ENCODE results near the gene TENM4.

The TENM4 gene

GRCh38 chr11:78706551-78706950 lies 734.3 kb downstream of the TENM4 start:
- Mint-ChIP-seq H3K27ac (no peak overlapping the region), H3K4me3 (no peak overlapping the region), H3K9me3 (ENCODE audit: low read depth) (no peaks in the 10 kb centered on the region), H3K27me3 (peaks cover 5% of the 10 kb centered on the region), H3K36me3 (no peaks in the 10 kb centered on the region), H3K4me1 (ENCODE audit: low read depth) (no peaks in the 10 kb centered on the region)

- Mint-ChIP-seq H3K9me3 (ENCODE audit: low read depth) (no peaks in the 10 kb centered on the region), H3K27ac (no peak overlapping the region), H3K4me1 (ENCODE audit: low read depth) (no peaks in the 10 kb centered on the region), H3K27me3 (peaks cover 3% of the 10 kb centered on the region), H3K4me3 (no peak overlapping the region), H3K36me3 (no peaks in the 10 kb centered on the region)
These were observed 736.0 kb downstream of the TENM4 start for GRCh38 chr11:78704811-78705210.

GRCh38 chr11:78699609-78700135 lies 741.2 kb downstream of the TENM4 start:
- Mint-ChIP-seq H3K4me3 (no peak overlapping the region), H3K36me3 (no peaks in the 10 kb centered on the region), H3K27me3 (peaks cover 6% of the 10 kb centered on the region), H3K27ac (no peak overlapping the region), H3K9me3 (ENCODE audit: low read depth) (no peaks in the 10 kb centered on the region), H3K4me1 (ENCODE audit: low read depth) (no peaks in the 10 kb centered on the region)

GRCh38 chr11:78698612-78699011 lies 742.2 kb downstream of the TENM4 start:
- no peaks in the 10 kb centered on the region for H3K36me3 Mint-ChIP-seq
- no peaks in the 10 kb centered on the region for H3K9me3 Mint-ChIP-seq (ENCODE audit: low read depth)
- H3K27me3 Mint-ChIP-seq, result peaks cover 6% of the 10 kb centered on the region
- H3K4me1 Mint-ChIP-seq (ENCODE audit: low read depth), result no peaks in the 10 kb centered on the region
- H3K4me3 Mint-ChIP-seq, result no peak overlapping the region
- no peak overlapping the region for H3K27ac Mint-ChIP-seq

- no peaks in the 10 kb centered on the region for H3K36me3 Mint-ChIP-seq
- H3K9me3 Mint-ChIP-seq (ENCODE audit: low read depth), result no peaks in the 10 kb centered on the region
- no peak overlapping the region for H3K4me3 Mint-ChIP-seq
- no peaks in the 10 kb centered on the region for H3K4me1 Mint-ChIP-seq (ENCODE audit: low read depth)
- peaks cover 7% of the 10 kb centered on the region for H3K27me3 Mint-ChIP-seq
- no peak overlapping the region for H3K27ac Mint-ChIP-seq
These were observed 744.7 kb downstream of the TENM4 start for GRCh38 chr11:78696177-78696576.

GRCh38 chr11:78694152-78694551 lies 746.7 kb downstream of the TENM4 start:
- Mint-ChIP-seq H3K4me1 (ENCODE audit: low read depth) (no peaks in the 10 kb centered on the region), H3K27ac (no peak overlapping the region), H3K36me3 (no peaks in the 10 kb centered on the region), H3K27me3 (peaks cover 8% of the 10 kb centered on the region), H3K4me3 (no peak overlapping the region), H3K9me3 (ENCODE audit: low read depth) (no peaks in the 10 kb centered on the region)

- Mint-ChIP-seq H3K36me3 (no peaks in the 10 kb centered on the region), H3K27me3 (peaks cover 6% of the 10 kb centered on the region), H3K4me3 (no peak overlapping the region), H3K27ac (no peak overlapping the region), H3K4me1 (ENCODE audit: low read depth) (no peaks in the 10 kb centered on the region), H3K9me3 (ENCODE audit: low read depth) (no peaks in the 10 kb centered on the region)
These were observed 749.6 kb downstream of the TENM4 start for GRCh38 chr11:78691215-78691614.

- Mint-ChIP-seq H3K4me1 (ENCODE audit: low read depth) (no peaks in the 10 kb centered on the region), H3K36me3 (no peaks in the 10 kb centered on the region), H3K27me3 (peaks cover 4% of the 10 kb centered on the region), H3K4me3 (no peak overlapping the region), H3K9me3 (ENCODE audit: low read depth) (no peaks in the 10 kb centered on the region), H3K27ac (no peak overlapping the region)
These were observed 750.4 kb downstream of the TENM4 start for GRCh38 chr11:78690352-78690987.

GRCh38 chr11:78689585-78690153 lies 751.2 kb downstream of the TENM4 start:
- Mint-ChIP-seq H3K9me3 (ENCODE audit: low read depth) (no peaks in the 10 kb centered on the region), H3K4me3 (no peak overlapping the region), H3K4me1 (ENCODE audit: low read depth) (no peaks in the 10 kb centered on the region), H3K36me3 (no peaks in the 10 kb centered on the region), H3K27ac (no peak overlapping the region), H3K27me3 (peaks cover 4% of the 10 kb centered on the region)

- H3K9me3 Mint-ChIP-seq (ENCODE audit: low read depth), result no peaks in the 10 kb centered on the region
- H3K27me3 Mint-ChIP-seq, result peaks cover 6% of the 10 kb centered on the region
- H3K27ac Mint-ChIP-seq, result no peak overlapping the region
- no peak overlapping the region for H3K4me3 Mint-ChIP-seq
- no peaks in the 10 kb centered on the region for H3K36me3 Mint-ChIP-seq
- no peaks in the 10 kb centered on the region for H3K4me1 Mint-ChIP-seq (ENCODE audit: low read depth)
These were observed 751.7 kb downstream of the TENM4 start for GRCh38 chr11:78689101-78689500.

GRCh38 chr11:78688460-78688859 lies 752.4 kb downstream of the TENM4 start:
- Mint-ChIP-seq H3K27ac (no peak overlapping the region), H3K4me3 (no peak overlapping the region), H3K4me1 (ENCODE audit: low read depth) (no peaks in the 10 kb centered on the region), H3K9me3 (ENCODE audit: low read depth) (no peaks in the 10 kb centered on the region), H3K27me3 (peaks cover 6% of the 10 kb centered on the region), H3K36me3 (no peaks in the 10 kb centered on the region)

GRCh38 chr11:78685156-78685555 lies 755.7 kb downstream of the TENM4 start:
- Mint-ChIP-seq H3K27ac (no peak overlapping the region), H3K4me3 (no peak overlapping the region), H3K27me3 (peaks cover 2% of the 10 kb centered on the region), H3K36me3 (no peaks in the 10 kb centered on the region), H3K4me1 (ENCODE audit: low read depth) (no peaks in the 10 kb centered on the region), H3K9me3 (ENCODE audit: low read depth) (no peaks in the 10 kb centered on the region)

- H3K4me3 Mint-ChIP-seq, result no peak overlapping the region
- H3K27me3 Mint-ChIP-seq, result peaks cover 2% of the 10 kb centered on the region
- H3K9me3 Mint-ChIP-seq (ENCODE audit: low read depth), result no peaks in the 10 kb centered on the region
- no peaks in the 10 kb centered on the region for H3K4me1 Mint-ChIP-seq (ENCODE audit: low read depth)
- H3K36me3 Mint-ChIP-seq, result no peaks in the 10 kb centered on the region
- H3K27ac Mint-ChIP-seq, result no peak overlapping the region
These were observed 756.5 kb downstream of the TENM4 start for GRCh38 chr11:78684377-78684776.

- Mint-ChIP-seq H3K36me3 (no peaks in the 10 kb centered on the region), H3K4me3 (no peak overlapping the region), H3K4me1 (ENCODE audit: low read depth) (no peaks in the 10 kb centered on the region), H3K27ac (no peak overlapping the region), H3K9me3 (ENCODE audit: low read depth) (no peaks in the 10 kb centered on the region), H3K27me3 (peaks cover 2% of the 10 kb centered on the region)
These were observed 757.1 kb downstream of the TENM4 start for GRCh38 chr11:78683774-78684173.

- H3K4me1 Mint-ChIP-seq (ENCODE audit: low read depth), result no peaks in the 10 kb centered on the region
- H3K27ac Mint-ChIP-seq, result no peak overlapping the region
- H3K9me3 Mint-ChIP-seq (ENCODE audit: low read depth), result no peaks in the 10 kb centered on the region
- no peaks in the 10 kb centered on the region for H3K36me3 Mint-ChIP-seq
- H3K4me3 Mint-ChIP-seq, result no peak overlapping the region
- no peaks in the 10 kb centered on the region for H3K27me3 Mint-ChIP-seq
These were observed 764.7 kb downstream of the TENM4 start for GRCh38 chr11:78676026-78676557.
